ENCODE measurements around the gene ACACB. TPM values are rescaled to one million over a fixed set of nuclear protein-coding genes. Genes with fewer than 3 reads are reported as not detected.

The ACACB gene
- total and polyA plus RNA-seq, 2 experiments from 2014 or later = 6.2 to 15.4 TPM

- TF ChIP-seq, protein P1, sequence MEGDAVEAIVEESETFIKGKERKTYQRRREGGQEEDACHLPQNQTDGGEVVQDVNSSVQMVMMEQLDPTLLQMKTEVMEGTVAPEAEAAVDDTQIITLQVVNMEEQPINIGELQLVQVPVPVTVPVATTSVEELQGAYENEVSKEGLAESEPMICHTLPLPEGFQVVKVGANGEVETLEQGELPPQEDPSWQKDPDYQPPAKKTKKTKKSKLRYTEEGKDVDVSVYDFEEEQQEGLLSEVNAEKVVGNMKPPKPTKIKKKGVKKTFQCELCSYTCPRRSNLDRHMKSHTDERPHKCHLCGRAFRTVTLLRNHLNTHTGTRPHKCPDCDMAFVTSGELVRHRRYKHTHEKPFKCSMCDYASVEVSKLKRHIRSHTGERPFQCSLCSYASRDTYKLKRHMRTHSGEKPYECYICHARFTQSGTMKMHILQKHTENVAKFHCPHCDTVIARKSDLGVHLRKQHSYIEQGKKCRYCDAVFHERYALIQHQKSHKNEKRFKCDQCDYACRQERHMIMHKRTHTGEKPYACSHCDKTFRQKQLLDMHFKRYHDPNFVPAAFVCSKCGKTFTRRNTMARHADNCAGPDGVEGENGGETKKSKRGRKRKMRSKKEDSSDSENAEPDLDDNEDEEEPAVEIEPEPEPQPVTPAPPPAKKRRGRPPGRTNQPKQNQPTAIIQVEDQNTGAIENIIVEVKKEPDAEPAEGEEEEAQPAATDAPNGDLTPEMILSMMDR (conservative IDR thresholded peaks at IDR 0.05; ENCODE audit: low read depth in 2 of 2) = no peak
- TF ChIP-seq, protein P2, sequence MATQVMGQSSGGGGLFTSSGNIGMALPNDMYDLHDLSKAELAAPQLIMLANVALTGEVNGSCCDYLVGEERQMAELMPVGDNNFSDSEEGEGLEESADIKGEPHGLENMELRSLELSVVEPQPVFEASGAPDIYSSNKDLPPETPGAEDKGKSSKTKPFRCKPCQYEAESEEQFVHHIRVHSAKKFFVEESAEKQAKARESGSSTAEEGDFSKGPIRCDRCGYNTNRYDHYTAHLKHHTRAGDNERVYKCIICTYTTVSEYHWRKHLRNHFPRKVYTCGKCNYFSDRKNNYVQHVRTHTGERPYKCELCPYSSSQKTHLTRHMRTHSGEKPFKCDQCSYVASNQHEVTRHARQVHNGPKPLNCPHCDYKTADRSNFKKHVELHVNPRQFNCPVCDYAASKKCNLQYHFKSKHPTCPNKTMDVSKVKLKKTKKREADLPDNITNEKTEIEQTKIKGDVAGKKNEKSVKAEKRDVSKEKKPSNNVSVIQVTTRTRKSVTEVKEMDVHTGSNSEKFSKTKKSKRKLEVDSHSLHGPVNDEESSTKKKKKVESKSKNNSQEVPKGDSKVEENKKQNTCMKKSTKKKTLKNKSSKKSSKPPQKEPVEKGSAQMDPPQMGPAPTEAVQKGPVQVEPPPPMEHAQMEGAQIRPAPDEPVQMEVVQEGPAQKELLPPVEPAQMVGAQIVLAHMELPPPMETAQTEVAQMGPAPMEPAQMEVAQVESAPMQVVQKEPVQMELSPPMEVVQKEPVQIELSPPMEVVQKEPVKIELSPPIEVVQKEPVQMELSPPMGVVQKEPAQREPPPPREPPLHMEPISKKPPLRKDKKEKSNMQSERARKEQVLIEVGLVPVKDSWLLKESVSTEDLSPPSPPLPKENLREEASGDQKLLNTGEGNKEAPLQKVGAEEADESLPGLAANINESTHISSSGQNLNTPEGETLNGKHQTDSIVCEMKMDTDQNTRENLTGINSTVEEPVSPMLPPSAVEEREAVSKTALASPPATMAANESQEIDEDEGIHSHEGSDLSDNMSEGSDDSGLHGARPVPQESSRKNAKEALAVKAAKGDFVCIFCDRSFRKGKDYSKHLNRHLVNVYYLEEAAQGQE (IDR thresholded peaks at IDR 0.05; ENCODE audit: unreplicated experiment) = no peak
- TF ChIP-seq JUNB (IDR thresholded peaks at IDR 0.05; ENCODE audit: unreplicated experiment) = no peak
- TF ChIP-seq NANOG (IDR thresholded peaks at IDR 0.05; ENCODE audit: borderline replicate concordance) = no peak
- TF ChIP-seq, protein P3, sequence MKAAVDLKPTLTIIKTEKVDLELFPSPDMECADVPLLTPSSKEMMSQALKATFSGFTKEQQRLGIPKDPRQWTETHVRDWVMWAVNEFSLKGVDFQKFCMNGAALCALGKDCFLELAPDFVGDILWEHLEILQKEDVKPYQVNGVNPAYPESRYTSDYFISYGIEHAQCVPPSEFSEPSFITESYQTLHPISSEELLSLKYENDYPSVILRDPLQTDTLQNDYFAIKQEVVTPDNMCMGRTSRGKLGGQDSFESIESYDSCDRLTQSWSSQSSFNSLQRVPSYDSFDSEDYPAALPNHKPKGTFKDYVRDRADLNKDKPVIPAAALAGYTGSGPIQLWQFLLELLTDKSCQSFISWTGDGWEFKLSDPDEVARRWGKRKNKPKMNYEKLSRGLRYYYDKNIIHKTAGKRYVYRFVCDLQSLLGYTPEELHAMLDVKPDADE (IDR thresholded peaks at IDR 0.05) = no peak
- TF ChIP-seq EZH2 (IDR thresholded peaks at IDR 0.05; ENCODE audit: low read depth, unreplicated experiment) = no peak
- no peak for TF ChIP-seq POLR2AphosphoS5 (IDR thresholded peaks at IDR 0.05; ENCODE audit: low read depth)
These were observed 5.0 kb downstream of the ACACB start (continued) for GRCh38 chr12:109121346-109121880.

- H3K9me2 ChIP-seq (ENCODE audit: insufficient read depth) = no peaks in the 10 kb centered on the region
- H3K27me3 Mint-ChIP-seq (ENCODE audit: insufficient read depth, low read depth, poor library complexity) = peaks cover 4% of the 10 kb centered on the region
- H4K20me1 ChIP-seq (replicated peaks; ENCODE audit: insufficient read depth) = no peaks in the 10 kb centered on the region
- peaks cover 11% of the 10 kb centered on the region for H3K4me1 Mint-ChIP-seq
- no peaks in the 10 kb centered on the region for H3F3A ChIP-seq (replicated peaks; ENCODE audit: low read depth)
- H3K36me3 ChIP-seq (ENCODE audit: insufficient read depth) = no peaks in the 10 kb centered on the region
- H3K36me3 Mint-ChIP-seq (ENCODE audit: low read depth) = no peaks in the 10 kb centered on the region
- H3K9me3 Mint-ChIP-seq = no peaks in the 10 kb centered on the region
- ATAC-seq (no peak), DNase-seq (ENCODE audit: low spot score) (no peak)
- no peaks in the 10 kb centered on the region for H3K4me1 ChIP-seq (ENCODE audit: insufficient read depth)
- H3K4me3 ChIP-seq = no peak overlapping the region
- no peaks in the 10 kb centered on the region for H3K27me3 ChIP-seq (ENCODE audit: insufficient read depth)
- H2AFZ ChIP-seq = no peak overlapping the region
- no peaks in the 10 kb centered on the region for H3K79me2 ChIP-seq (replicated peaks; ENCODE audit: insufficient read depth)
- H3K27ac Mint-ChIP-seq = no peak overlapping the region
- H3K27ac ChIP-seq (ENCODE audit: low read depth) = no peak overlapping the region
- no peak overlapping the region for H3K4me3 Mint-ChIP-seq
- H3K4me2 ChIP-seq = no peak overlapping the region
- no peak for TF ChIP-seq STAT1 (IDR thresholded peaks at IDR 0.05; ENCODE audit: unreplicated experiment)
- TF ChIP-seq EZH2phosphoT487 (IDR thresholded peaks at IDR 0.05; ENCODE audit: unreplicated experiment) = no peak
- no peak for TF ChIP-seq ZNF331 (CRISPR knock-in tag; IDR thresholded peaks at IDR 0.05; ENCODE audit: low read depth)
- no peak for TF ChIP-seq POLR2AphosphoS5 (IDR thresholded peaks at IDR 0.05; ENCODE audit: low read depth)
- TF ChIP-seq NANOG (IDR thresholded peaks at IDR 0.05; ENCODE audit: borderline replicate concordance) = no peak
- no peak for TF ChIP-seq CREB1 (CRISPR knock-in tag; IDR thresholded peaks at IDR 0.05; ENCODE audit: low read depth)
- TF ChIP-seq, protein P2 (IDR thresholded peaks at IDR 0.05; ENCODE audit: unreplicated experiment) = no peak
- TF ChIP-seq, protein P3 (IDR thresholded peaks at IDR 0.05) = no peak
These were observed 8.7 kb downstream of the ACACB start for GRCh38 chr12:109124878-109125648.

Measured in GM23338 (cell line).